H1 (cell line): ENCODE measurements around the gene NCSTN. TPM values are rescaled to one million over a fixed set of nuclear protein-coding genes. Genes with fewer than 3 reads are reported as not detected.

ENCODE experiments used
- CHD1 ChIP-seq: IDR thresholded peaks from 2 replicates; pipeline ENCODE4 v1.6.1; 2012; ENCODE audit warnings: low read depth, low read length, improper control_type of control experiment
- CREB1 ChIP-seq: IDR thresholded peaks from 2 replicates; pipeline ENCODE4 v1.6.1; 2012; ENCODE audit warnings: inconsistent platforms
- POU5F1 ChIP-seq: IDR thresholded peaks from 2 replicates; pipeline ENCODE4 v1.6.1; 2011; ENCODE audit warnings: low read depth, mild to moderate bottlenecking, low read length, moderate library complexity
- polyA plus RNA-seq, 7 experiments: library from polyadenylated mRNA; depleted of rRNA in 3 of 7; stranded (reverse) in 5 of 7; unstranded in 2 of 7; fragments of >200 nt in 5 of 7; fragments of 200-250 nt in 2 of 7; gene quantifications; 1 replicate in 5 of 7; 2 replicates in 1 of 7; 4 replicates in 1 of 7; pipeline versions ENCODE4 v1.2.1 to v1.2.3, GENCODE V29; 2011 to 2013; ENCODE audit warnings: missing spikeins in 2 of 7, mixed read lengths in 2 of 7
- total RNA-seq: library from RNA; stranded (reverse); fragmentation: NEBNext Ultra II Directional; extraction: Animal tissue kit (Norgen Biotek cat#: 25700); gene quantifications from 2 replicates; pipeline ENCODE4 v1.2.1, GENCODE V29; 2021

The NCSTN gene
- total and polyA plus RNA-seq, 2 of the 8 experiments (the other 6 are each of a cell fraction or from before 2014, with no cell fraction given) = 64.7 to 125 TPM

DNA sequence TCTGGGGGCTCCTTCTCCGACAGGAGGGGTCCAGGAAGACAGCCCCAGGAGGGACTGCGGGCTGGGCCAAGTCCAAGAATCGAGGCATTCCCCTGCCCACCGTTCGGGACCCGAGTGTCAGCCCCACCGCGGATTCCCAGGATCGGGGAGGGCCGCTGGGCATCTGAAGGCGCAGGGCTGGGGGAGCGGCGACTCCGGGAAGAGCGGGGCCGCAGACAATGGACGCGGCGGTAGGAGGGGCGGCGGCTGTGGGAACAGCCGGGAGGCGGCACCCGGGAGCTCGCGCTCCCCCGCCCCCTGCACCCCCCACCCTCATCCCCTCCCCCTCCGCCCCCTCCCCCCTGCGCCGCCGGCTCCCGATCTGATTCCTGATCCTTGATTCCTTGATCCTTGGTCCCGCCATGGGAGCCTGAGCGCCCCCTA, 57.1 kb downstream of the NCSTN start, which contains the start of gene VANGL2 (continued):
- TF ChIP-seq POU5F1 (no peak), CHD1 (no peak), CREB1 (peak; percentile 70)
